NT2/D1 (cell line): ENCODE data around the gene CNTN6.
A peak's percentile ranks its signal among the peaks of the same experiment; 100 is the strongest.

Source experiments
- DNase-seq: peaks from one replicate; pipeline ENCODE4 v3.0.0-alpha.2; 2011; ENCODE audit warnings: low read depth, low spot score
- H3K27me3 ChIP-seq: 2 replicates; pipeline ENCODE4 v1.6.0; 2011; ENCODE audit warnings: mild to moderate bottlenecking; ENCODE audit not compliant: insufficient read length, insufficient read depth
- H3K36me3 ChIP-seq: 2 replicates; pipeline ENCODE4 v1.6.1; 2011; ENCODE audit warnings: mild to moderate bottlenecking, low read length, mixed read lengths; ENCODE audit not compliant: insufficient read depth, insufficient read length
- H3K4me1 ChIP-seq: 2 replicates; pipeline ENCODE4 v1.5.1; 2011; ENCODE audit not compliant: insufficient read depth, insufficient read length
- H3K4me3 ChIP-seq: 2 replicates; pipeline ENCODE4 v1.5.1; 2011; ENCODE audit warnings: low read depth; ENCODE audit not compliant: insufficient read length
- H3K9ac ChIP-seq: 2 replicates; pipeline ENCODE4 v1.6.0; 2011; ENCODE audit warnings: low read depth; ENCODE audit not compliant: insufficient read length
- H3K9me3 ChIP-seq: 2 replicates; pipeline ENCODE4 v1.5.1; 2011; ENCODE audit warnings: mild to moderate bottlenecking, low read length; ENCODE audit not compliant: insufficient read depth
- SUZ12 ChIP-seq: IDR thresholded peaks from 2 replicates; pipeline ENCODE4 v1.6.1; 2011; ENCODE audit not compliant: insufficient read length, insufficient read depth; ENCODE audit errors: extremely low read depth
- YY1 ChIP-seq: IDR thresholded peaks from 2 replicates; pipeline ENCODE4 v1.6.1; 2011; ENCODE audit not compliant: insufficient read length, insufficient read depth
- ZNF274 ChIP-seq: IDR thresholded peaks from 2 replicates; pipeline ENCODE4 v1.6.1; 2011; ENCODE audit warnings: mild to moderate bottlenecking, low read depth, low read length

The CNTN6 gene

DNA sequence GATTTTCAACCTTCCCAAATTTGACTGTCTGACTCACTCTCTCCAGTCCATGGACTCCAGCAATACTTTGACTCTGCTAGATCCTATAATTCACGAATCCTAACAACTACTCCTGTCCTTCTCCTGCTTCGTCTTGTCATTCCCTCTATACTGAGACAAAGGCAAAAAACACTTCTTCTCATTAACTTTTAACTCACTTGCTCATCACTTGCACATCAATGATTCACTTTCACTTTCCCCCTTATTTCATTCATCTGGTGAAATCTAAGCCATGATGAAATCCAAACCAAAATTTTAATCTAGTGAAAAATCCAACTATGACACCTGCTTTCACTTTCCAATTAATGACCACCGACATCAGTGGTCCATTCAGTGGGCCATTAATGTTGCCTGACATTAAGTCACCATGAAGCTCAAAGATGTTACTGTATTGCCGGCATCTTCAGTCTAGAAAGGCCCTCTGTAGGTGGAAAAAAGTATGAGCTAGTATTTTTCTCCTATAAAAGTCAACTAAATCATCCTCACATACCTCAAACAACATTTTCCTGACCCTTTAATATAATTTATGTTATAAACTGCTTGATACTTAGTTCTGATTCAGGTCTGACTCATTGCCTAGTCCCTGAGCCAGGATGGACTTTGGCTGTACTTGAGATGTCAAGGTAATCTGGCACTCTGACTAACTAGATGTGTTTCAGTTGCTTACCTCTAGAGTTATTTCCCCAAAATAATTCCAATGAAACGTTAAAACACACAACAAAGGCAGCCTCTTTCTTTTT lies 158.6 kb downstream of the CNTN6 start:
- TF ChIP-seq YY1: no peak
- no peak for TF ChIP-seq ZNF274
- TF ChIP-seq SUZ12: no peak
- H3K36me3 ChIP-seq: no peaks in the 10 kb centered on the region
- no peak overlapping the region for H3K9ac ChIP-seq
- no peaks in the 10 kb centered on the region for H3K9me3 ChIP-seq
- no peak overlapping the region for H3K4me3 ChIP-seq
- no peaks in the 10 kb centered on the region for H3K27me3 ChIP-seq
- no peak for DNase-seq
- H3K4me1 ChIP-seq: no peaks in the 10 kb centered on the region

DNA sequence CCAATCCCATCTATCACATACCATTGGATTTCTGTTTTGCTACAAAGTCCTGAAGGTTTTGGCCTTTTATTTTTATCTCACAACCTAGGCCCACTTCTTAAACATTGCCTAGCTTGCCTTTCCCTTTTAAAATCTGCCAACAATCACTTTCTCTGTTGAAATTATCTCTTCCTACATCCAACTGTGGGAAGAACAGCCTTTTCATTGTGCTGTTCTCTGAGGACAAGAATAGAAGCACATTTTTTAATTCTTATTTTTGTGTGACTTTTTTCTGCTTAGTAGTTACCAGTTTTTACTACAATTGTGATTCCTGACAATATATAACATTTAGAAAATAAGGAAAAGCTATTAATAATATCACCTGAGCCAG lies 159.2 kb downstream of the CNTN6 start:
- DNase-seq: no peak
- TF ChIP-seq ZNF274 (no peak), SUZ12 (no peak), YY1 (no peak)
- H3K27me3 ChIP-seq: no peaks in the 10 kb centered on the region
- no peaks in the 10 kb centered on the region for H3K36me3 ChIP-seq
- no peak overlapping the region for H3K9ac ChIP-seq
- no peaks in the 10 kb centered on the region for H3K9me3 ChIP-seq
- no peaks in the 10 kb centered on the region for H3K4me1 ChIP-seq
- no peak overlapping the region for H3K4me3 ChIP-seq

DNA sequence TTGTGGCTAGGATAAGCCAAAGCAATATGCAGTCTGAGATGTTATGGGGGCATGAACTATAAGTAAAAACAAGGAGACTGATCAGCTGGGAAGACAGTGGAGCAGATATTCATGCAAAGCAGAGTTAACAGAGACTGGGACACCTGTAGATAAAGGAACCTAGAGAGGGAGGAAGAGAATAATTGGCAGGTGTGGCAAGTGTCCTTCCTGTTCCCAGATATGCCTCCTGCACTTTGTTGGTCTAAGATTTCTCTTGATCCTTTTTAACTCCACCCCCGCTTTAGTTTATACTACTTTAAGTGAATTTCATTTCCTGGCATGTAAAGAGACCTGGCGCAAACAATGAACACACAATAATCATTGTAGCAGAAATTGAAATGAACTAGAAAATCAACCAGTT lies 169.4 kb downstream of the CNTN6 start:
- DNase-seq: no peak
- Histone ChIP-seq H3K4me3 (no peak overlapping the region), H3K9ac (no peak overlapping the region), H3K9me3 (no peaks in the 10 kb centered on the region), H3K4me1 (no peaks in the 10 kb centered on the region), H3K27me3 (no peaks in the 10 kb centered on the region), H3K36me3 (no peaks in the 10 kb centered on the region)
- no peak for TF ChIP-seq SUZ12
- TF ChIP-seq YY1: no peak
- no peak for TF ChIP-seq ZNF274

DNA sequence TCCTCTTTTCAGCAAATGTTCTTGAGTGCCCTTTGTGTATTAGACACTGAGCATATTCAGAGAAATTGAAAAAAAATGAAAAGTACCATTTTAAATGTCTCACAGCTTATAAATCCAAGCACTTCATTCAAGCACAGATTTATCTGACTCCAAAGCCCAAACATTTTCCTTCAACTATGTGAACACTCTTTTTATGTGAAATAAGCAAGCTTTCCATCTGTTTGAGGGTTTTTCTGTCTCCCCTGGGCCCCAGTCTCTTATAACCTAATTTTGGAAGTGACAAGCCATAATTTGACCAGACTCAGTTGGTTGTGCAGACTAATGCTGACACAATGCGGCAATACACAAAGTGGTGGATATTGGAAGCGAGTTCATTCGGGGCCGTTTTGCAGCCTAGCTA lies 170.3 kb downstream of the CNTN6 start:
- Histone ChIP-seq H3K9ac (no peak overlapping the region), H3K27me3 (no peaks in the 10 kb centered on the region), H3K4me1 (no peaks in the 10 kb centered on the region), H3K36me3 (no peaks in the 10 kb centered on the region), H3K9me3 (no peaks in the 10 kb centered on the region), H3K4me3 (no peak overlapping the region)
- no peak for DNase-seq
- TF ChIP-seq SUZ12: no peak
- no peak for TF ChIP-seq ZNF274
- no peak for TF ChIP-seq YY1

DNA sequence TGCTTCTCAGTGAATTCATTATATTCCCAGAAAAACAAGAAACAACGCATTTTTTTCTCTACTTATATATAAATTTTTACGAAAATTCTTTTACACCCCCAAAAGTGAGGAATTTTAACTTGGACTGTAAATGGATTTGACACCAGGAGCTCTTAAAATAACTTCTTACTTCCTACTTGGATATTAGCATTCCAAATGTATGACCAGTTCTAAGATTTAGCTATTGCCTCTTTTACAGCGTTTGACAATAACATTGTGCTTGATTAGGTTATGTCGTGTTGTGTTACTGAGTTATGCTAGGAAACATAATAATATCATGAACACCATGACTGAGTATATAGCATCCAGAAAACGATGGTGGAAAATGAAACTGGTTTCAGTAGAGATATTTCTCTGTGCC lies 177.0 kb downstream of the CNTN6 start:
- H3K4me1 ChIP-seq: no peaks in the 10 kb centered on the region
- no peak for DNase-seq

DNA sequence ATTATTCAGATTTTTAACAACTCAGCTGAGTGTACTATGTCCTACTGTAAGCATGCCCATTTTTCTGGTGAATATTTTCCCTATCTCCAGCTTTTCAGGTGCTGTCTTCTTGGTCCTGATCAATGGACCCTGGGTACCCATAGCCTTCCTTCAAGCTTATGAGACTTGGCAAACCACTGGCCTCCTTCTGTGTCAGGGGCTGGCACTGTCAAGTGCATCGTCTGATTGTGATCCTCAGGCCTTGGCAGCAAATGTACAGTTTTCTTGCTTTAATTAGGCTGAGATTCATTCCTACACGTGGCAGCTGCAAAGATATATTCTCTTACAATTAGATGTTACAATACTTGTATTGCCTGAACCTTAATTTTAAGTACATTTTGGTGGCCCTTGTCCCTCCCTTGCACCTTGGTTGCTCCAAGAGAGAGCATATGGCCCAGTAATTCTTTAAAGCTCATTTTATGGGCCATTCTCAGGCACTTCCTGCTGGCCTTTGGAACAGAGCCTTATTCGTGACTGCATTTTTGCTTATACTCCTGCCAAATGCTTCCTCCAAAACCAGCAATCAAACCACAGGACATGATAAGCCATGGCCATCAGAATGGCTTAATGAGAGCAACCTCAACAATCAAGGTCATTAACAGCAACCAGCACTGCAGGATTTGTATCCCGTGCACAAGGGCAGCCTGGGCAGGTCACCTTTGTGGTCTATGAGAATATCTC lies 179.9 kb downstream of the CNTN6 start:
- no peak overlapping the region for H3K9ac ChIP-seq
- H3K27me3 ChIP-seq: no peaks in the 10 kb centered on the region
- H3K9me3 ChIP-seq: no peaks in the 10 kb centered on the region
- H3K4me3 ChIP-seq: no peak overlapping the region
- no peaks in the 10 kb centered on the region for H3K4me1 ChIP-seq
- no peak for DNase-seq
- TF ChIP-seq SUZ12: no peak
- no peak for TF ChIP-seq ZNF274
- no peak for TF ChIP-seq YY1
- H3K36me3 ChIP-seq: no peaks in the 10 kb centered on the region

More for the DNA sequence above, 177.0 kb downstream of the CNTN6 start:
- Histone ChIP-seq H3K9me3 (no peaks in the 10 kb centered on the region), H3K27me3 (no peaks in the 10 kb centered on the region), H3K4me3 (no peak overlapping the region), H3K9ac (no peak overlapping the region), H3K36me3 (no peaks in the 10 kb centered on the region)
- TF ChIP-seq YY1 (no peak), ZNF274 (no peak), SUZ12 (no peak)

DNA sequence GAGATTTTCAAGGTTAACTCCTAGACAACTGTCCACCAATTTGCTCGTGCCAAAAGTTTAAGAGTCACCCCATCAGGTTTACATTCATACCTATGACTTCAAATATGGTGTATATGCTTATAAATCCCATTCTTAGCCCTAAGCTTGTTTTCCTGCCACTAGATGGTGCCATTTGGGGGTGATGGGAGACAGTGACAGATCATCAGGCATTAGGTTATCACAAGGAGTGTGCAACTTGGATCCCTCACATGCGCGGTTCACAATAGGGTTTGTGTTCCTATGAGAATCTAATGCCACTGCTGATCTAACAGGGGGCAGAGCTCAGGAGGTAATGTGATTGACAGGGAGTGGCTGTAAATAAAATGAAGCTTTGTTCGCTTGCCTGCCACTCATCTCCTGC lies 182.7 kb downstream of the CNTN6 start:
- no peaks in the 10 kb centered on the region for H3K27me3 ChIP-seq
- no peak overlapping the region for H3K4me3 ChIP-seq
- TF ChIP-seq YY1 (no peak), SUZ12 (no peak), ZNF274 (no peak)
- H3K9me3 ChIP-seq: no peaks in the 10 kb centered on the region
- no peak overlapping the region for H3K9ac ChIP-seq
- no peaks in the 10 kb centered on the region for H3K36me3 ChIP-seq
- DNase-seq: peak; percentile 15
- no peaks in the 10 kb centered on the region for H3K4me1 ChIP-seq
